AG10803 (cell line): ENCODE measurements around the gene FRK.
A peak's percentile ranks its signal among the peaks of the same experiment; 100 is the strongest.

Source experiments
- DNase-seq: peaks from one replicate; pipeline ENCODE4 v3.0.0; 2010; ENCODE audit warnings: low read depth
- H3K4me3 ChIP-seq: 2 replicates; pipeline ENCODE4 v1.5.1; 2011; ENCODE audit warnings: mild to moderate bottlenecking, low read length, control low read depth
- TF ChIP-seq, protein P1 (sequence below): conservative IDR thresholded peaks from 2 replicates; pipeline ENCODE4 v1.5.1; 2011; ENCODE audit warnings: mild to moderate bottlenecking, low read length, control low read depth, inconsistent platforms

FRK gene

GRCh38 chr6:116059713-116060571, 749 bp downstream of the FRK start:
- DNase-seq = peak; percentile 13
- TF ChIP-seq, protein P1, sequence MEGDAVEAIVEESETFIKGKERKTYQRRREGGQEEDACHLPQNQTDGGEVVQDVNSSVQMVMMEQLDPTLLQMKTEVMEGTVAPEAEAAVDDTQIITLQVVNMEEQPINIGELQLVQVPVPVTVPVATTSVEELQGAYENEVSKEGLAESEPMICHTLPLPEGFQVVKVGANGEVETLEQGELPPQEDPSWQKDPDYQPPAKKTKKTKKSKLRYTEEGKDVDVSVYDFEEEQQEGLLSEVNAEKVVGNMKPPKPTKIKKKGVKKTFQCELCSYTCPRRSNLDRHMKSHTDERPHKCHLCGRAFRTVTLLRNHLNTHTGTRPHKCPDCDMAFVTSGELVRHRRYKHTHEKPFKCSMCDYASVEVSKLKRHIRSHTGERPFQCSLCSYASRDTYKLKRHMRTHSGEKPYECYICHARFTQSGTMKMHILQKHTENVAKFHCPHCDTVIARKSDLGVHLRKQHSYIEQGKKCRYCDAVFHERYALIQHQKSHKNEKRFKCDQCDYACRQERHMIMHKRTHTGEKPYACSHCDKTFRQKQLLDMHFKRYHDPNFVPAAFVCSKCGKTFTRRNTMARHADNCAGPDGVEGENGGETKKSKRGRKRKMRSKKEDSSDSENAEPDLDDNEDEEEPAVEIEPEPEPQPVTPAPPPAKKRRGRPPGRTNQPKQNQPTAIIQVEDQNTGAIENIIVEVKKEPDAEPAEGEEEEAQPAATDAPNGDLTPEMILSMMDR = no peak
- peak overlapping the region; percentile 34 for H3K4me3 ChIP-seq

DNA sequence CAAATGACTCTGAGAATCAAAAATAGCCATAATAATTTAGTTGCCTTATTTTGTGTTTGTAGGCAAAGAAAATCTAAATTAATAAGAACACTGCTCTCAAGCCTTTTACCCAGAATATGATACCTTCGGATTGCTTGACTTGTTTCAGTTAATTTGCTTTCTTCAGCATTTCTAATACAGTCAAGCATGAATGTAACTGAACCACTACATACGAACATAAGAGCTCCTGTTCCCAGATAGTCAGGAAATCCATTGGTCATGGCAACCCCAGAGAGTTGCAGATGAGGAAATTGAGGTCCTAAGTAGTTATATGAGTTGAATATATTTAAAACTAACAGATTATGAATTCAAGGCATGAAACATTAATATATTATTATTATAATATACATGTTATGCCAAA, 2.9 kb downstream of the FRK start:
- TF ChIP-seq, protein P1 = no peak
- no peak overlapping the region for H3K4me3 ChIP-seq
- no peak for DNase-seq

- TF ChIP-seq, protein P1 = no peak
- no peak for DNase-seq
- no peak overlapping the region for H3K4me3 ChIP-seq
Measured at GRCh38 chr6:116055513-116055912, 5.2 kb downstream of the FRK start.

DNA sequence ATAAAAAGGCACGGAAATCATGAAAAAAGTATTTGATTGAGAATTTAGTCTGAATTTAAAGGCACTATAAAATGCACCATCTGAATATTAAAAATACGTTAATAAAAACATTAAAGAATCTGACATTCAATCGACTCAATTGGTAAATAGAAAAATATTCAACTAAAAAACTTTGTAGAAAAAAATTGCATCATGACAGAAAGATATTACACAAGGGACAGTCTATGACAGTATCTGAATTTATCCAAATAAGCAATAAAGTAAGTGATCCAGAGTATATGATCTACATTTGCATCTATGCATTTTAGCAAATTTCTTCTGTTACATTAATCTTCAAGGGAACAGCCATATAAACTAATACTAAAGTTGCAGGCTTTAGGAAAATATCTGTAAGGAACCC, 9.4 kb downstream of the FRK start:
- no peak overlapping the region for H3K4me3 ChIP-seq

DNA sequence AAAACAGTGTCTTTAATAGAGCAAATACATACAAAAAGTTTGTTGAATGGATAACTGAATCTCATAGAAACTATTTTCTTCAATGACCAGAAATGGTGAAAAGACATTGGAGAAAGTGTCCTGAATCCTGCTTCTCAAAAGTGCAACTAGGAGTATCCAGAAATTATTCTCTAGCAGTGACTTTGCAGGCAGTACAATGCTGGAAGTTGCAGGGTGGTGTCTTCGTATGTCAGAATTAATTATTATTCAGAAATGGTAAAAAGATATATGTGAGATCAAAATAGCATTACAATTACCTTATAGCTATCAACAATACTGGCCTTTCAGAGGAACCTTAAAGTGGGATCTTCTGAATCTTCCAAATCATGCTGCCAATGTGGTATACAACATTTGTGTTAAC, 10.0 kb downstream of the FRK start:
- DNase-seq = no peak
- TF ChIP-seq, protein P1 = no peak

More for the DNA sequence above, 9.4 kb downstream of the FRK start:
- no peak for DNase-seq
- TF ChIP-seq, protein P1 = no peak

DNA sequence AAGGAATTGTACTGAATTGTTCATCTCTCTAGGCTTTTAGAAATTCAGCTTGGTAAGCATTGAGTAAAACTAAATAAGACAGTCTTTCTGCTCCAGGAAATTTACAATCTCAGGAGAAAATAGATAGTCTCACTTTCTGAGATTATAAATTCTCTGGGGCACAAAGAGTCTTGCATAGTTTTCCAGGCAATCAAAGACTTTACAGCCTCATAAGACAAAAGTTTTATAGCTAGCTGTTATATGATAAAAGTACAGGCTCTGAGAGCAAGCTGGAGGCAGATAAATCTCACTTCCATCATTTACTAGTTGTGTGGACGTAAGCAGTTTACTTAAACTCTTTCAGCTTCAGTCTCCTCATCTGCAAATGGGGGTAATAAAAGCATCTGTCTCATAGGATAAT, 11.4 kb downstream of the FRK start:
- TF ChIP-seq, protein P1 = no peak
- DNase-seq = no peak
- H3K4me3 ChIP-seq = no peak overlapping the region

More for the DNA sequence above, 10.0 kb downstream of the FRK start:
- no peak overlapping the region for H3K4me3 ChIP-seq
